HG02884 (cell line): Measurements from ENCODE around the gene PLOD1.
A peak's percentile ranks its signal among the peaks of the same experiment; 100 is the strongest.
"Not testable (repeated sequence)": the region's sequence is repeated elsewhere in the genome, so short reads cannot be mapped to it uniquely, and the experiment has no call there.

Experiments
- ATAC-seq: cut with Tn5 transposase; IDR thresholded peaks from one replicate; pipeline ENCODE4 v1.9.1; 2021; ENCODE audit warnings: mild to moderate bottlenecking, moderate library complexity; ENCODE audit not compliant: unreplicated experiment

PLOD1 gene

DNA sequence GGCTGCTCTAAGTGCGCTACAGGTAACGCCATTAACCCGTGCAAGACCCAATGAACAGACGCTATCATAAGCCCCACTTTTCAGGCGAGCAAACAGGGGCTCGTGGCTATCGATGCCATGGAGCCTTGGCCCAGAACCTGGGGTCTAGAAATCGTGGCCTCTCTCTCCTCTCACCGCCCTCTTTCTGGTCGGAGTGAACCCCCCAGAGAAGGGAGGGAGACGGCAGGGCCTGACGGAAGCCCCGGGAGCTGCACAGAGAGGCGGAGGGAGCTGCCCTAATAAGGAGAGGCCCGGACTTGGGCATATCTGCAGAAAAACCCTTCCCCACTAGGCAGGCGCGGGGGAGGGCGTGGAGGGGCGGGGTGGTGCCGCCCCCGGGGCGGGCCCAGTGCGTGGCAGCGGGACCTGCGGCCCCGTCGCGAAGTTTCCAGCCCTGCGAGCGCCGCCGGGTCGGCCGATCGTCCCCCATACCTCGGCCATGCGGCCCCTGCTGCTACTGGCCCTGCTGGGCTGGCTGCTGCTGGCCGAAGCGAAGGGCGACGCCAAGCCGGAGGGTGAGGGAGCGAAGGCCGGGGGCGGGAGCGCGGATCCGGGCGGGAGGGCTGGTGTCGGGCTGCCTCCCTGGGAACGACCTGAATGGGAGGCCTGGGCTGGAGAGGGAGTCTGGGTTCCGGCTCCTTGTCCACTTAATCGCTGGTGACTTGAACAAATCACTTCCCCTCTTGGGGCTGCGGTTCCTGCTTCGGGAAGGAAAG is at the start of gene PLOD1:
TSS of gene PLOD1 (plus strand) at position 416 of the 755 bp plus-strand sequence. CDS start at position 479, 63 bp downstream.
- peak; percentile 92 for ATAC-seq

DNA sequence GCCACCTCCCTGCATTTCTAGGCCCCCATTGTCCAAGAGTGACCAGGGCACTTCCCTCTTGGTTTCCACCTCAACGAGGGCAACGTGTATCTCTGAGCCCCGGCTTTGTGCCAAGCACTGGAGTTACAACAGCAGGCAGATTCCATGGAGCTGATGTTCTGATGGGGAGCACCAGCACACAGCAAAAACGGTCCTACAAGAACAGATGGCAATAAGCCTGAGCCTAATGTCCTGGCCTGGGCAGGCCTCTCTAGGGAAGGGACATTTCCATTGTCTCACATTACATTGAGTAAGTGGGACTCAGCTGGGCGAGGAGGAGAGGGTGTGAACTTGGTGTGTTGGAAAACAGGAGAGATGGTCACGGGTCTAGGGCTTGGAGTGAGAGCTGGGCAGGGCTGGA is 48.6 kb upstream of the PLOD1 start:
- no peak for ATAC-seq

DNA sequence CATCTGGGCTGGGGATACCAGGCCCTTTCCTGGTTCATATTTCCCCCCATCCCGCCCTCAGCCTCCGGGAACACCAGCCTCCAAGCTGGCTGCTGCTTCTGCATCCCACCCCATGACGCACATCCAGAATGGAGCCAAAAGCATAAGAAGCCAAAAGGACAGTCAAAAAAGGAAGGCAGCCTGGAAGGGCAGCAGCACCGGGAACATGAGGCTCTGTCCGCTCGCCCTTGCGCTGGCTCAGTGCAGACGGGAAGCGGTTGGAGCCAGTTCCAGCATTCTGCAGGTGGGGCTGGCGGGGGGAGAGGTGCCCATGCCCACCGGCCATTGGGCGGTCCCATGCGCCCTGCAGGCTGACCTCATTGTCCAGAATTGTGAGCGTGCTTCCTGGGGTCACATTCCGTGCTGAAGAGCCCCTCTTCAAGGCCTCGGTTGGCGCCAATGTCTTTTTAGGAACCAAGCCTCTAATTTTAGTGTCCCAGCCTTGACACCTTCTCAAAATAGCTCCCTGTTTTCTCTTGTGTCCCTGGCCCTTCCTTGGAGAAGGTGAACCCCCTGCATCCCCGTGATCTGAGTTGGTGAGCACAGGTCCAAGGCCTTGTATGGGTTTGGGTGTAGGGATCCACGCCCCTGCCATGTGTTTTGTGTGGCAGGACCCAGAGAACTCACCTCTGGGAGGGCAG is 47.4 kb upstream of the PLOD1 start:
- ATAC-seq, result no peak

DNA sequence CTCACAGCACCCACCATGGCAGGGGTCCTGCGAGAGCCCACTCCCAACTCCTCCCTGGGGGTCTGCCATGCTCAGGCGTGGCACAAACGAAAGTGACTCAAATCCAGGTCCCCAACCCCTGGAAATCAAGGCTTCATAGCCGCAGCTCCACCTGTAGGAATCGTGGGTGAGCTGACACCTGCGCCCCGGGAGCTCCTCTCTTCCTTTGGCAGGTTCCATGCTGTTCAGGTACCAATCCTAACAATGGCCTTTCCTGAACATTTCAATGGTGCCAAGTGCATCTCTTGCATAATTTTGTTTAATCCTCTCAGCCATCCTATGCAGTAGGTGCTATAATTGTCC is 46.9 kb upstream of the PLOD1 start:
- no peak for ATAC-seq

DNA sequence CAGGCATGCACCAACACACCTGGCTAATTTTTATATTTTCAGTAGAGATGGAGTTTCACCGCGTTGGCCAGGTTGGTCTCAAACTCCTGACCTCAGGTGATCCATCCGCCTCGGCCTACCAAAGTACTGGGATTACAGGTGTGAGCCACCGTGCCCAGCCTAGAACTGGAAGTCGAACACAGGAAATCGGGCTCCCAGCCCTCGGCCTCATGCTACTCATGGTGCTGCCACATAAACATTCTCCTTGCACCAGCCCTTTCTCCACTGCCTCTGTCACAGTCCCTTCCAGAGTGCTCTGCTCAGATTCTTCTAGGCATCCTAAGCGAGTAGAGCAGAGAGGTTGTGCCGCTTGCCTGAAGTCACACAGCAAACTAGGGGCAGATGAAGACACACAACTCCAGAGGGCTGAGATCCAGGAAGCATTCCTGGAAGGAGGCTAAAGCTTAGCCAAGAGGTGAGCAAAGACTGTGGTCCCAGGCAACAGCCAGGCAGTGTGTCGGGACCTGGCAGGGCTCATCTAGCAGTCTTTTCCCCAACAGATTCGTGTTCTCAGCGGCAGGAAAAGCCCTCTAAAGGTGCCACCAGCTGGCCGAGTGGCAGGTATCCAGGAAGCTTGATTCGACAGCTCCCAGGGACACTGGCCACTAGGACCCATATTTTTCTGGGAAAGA is 46.2 kb upstream of the PLOD1 start:
- ATAC-seq, result no peak

DNA sequence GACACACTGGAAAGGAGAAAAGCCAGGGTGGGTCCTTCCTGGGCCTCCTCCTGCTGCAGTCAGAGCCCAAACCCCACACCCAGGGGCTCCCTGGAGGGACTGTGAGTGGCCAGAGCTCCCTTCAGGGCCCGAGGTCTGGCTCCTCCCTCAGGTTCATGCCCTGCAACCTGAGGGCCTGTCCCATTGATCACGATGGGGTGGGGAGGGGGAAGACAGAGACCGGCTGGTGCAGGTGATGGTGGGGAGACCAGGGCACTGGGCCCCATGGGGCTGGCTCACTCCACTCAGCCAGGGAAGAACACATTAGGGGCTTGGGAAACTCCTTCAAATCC is 45.7 kb upstream of the PLOD1 start:
- ATAC-seq, result no peak

DNA sequence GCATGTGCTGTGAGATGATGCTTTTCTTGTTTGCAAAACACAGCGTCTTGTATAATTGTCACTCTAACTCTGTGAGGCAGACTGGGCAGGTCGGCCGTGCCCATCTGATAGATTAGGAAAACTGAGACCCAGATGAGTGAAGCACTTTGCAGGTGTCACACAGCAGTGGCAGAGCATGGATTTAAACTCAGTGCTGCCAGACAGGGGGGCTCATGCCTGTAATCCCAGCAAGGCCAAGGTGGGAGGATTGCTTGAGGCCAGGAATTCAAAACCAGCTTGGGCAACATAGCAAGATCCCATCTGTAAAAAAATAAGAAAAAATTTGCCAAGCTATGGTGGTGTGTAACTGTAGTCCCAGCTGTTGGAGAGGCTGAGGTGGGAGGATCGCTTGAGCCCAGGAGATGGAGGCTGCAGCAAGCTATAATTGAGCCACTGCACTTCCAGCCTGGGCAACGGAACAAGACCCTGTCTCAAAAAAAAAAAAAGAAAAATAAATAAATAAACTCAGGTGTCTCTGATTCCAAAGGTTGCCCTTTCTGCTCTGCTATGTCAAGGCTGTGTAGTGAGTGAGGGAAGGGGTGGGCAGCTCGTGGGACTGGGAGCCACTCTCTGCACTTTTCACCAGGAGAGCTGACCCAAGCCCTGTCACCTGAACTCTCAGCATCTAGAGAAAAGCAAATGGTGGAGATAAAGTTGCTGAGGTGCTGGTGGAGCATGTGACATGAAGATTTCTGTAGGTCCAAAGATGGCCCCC is 42.9 kb upstream of the PLOD1 start:
- ATAC-seq, result no peak

DNA sequence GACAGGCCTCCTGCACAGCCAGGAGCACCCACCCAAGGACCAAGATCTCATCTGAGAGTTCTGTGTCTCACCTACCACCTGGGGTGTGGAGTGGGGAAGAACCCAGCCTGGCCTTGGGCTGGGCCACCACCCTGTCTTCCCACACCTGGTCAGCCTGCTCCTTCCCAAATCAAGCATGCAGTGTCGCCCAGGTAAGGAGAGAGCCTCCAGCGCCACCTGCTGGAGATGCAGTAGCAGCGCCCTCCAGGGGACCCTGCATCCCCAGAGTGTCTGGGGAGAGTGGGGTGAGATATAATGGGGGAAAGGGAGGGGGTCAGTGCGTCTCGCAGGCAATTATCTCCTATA is 40.6 kb upstream of the PLOD1 start:
- ATAC-seq, result no peak

DNA sequence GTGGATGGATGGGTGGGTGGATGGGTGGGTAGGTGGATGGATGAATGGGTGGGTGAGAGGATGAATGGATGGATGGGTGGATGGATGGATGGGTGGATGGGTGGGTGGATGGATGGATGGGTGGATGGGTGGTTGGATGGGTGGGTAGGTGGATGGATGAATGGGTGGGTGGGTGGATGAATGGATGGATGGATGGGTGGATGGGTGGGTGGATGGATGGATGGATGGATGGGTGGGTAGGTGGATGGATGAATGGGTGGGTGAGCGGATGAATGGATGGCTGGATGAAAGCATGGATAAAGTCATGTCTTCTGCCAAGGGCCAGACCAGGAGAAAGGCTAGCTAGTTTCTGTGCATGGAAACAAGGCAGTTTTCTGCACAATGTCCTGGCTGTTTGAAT is 40.0 kb upstream of the PLOD1 start:
- not testable (repeated sequence) for ATAC-seq

DNA sequence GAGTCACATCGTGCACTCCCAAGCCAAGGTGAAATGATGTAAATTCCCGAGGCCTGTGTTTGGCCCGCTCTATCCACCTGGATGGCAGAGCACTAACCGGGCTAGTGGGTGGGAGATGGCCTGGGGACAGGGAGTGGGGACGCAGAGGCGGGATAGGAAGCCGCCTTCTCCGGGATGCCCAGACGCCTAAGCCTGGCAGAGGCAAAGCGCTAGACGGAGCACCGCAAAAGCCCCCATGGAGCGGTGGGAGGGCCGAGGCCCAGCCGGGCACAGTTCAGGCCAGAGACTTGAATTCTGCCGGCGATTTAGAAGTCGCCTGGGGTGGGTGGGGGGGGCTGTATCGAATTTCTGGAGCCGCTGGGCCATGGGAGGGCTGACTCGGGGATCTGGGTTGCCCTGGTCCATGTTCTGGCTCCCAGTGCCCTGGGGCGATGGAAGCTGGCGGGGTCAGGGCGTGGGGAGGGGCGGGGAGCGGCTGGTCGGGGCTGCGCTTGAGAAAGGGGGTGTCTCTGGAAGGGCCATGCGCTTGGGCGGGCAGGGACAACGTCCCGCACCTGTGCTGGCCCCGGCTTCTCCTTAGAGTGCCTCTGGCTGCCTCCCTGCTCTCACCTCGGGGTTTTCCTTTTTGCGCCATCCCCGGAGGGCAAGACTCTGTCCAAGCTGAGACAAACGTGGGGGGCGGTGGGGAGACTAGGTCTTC is 36.3 kb upstream of the PLOD1 start:
- ATAC-seq, result no peak

DNA sequence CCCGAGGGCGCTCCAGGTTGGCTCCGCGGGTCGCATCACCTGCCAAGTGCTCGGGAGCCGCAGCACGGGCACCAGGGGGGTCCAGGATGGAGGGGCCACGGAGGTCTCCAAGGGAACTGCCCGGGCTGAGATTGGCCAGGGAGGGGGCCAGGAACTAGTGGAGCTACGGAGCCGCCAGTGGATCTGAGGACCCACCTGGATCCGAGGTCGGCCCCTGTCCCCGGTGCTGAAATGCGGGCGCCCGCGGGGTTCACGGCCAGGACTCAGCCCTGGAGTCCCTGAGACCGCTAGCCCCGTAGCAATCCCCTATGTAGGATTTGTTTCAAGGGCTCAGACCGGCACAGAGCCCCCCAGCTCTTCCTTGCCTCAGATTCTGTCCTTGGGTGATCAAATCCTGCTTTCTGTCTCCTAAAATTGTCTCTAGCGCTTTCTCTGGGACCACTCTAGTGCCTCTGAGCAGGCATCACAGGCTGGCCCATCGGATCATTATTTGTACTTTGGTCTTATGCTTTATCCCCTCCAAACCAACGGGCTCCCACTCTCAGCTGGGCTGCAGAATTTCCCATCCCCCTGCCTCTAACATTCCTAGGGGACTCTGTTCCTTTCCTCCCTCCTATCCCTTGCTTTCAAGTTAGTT is 35.6 kb upstream of the PLOD1 start:
- ATAC-seq, result no peak

DNA sequence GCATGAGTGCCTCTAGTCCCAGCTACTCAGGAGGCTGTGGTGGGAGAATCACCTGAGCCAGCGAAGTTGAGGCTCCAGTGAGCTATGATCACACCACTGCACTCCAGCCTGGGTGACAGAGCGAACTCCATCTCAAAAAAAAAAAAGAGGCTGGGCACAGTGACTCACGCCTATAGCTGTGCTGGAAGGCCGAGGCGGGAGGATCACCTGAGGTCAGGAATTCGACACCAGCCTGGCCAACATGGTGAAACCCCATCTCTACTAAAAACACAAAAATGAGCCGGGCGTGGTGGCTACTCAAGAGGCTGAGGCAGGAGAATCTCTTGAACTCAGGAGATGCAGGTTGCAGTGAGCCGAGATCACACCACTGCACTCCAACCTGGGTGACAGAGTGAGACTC is 33.1 kb upstream of the PLOD1 start:
- ATAC-seq, result not testable (repeated sequence)

DNA sequence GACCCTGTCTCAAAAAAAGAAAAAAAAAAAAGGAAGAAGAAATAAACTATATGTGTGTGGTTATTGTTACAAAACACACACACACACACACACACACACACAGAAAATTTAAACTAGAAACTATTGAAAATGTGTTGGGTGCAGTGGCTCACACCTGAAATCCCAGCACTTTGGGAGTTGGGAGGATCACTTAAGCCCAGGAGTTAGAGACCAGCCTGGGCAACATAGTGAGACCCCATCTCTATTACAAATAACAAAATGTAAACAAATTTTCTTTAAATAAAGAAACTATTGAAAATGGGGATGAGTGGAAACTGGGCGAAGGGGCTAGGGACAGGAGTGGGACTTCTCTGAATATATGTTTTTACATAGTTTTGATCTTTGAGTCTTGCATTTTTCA is 31.3 kb upstream of the PLOD1 start:
- ATAC-seq, result no peak

DNA sequence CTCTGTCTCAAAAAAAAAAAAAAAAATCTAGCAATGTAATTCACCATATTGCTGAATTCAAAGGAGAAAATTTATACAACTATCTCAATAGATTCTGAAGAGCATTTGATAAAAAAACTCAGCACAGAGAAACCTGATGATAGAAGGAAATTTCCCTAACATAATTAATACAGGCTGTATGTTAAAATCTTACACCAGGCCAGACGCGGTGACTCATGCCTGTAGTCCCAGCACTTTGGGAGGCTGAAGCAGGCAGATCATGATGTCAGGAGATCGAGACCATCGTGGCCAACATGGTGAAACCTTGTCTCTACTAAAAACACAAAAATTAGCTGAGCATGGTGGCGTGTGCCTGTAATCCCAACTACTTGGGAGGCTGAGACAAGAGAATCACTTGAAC is 30.4 kb upstream of the PLOD1 start:
- not testable (repeated sequence) for ATAC-seq

DNA sequence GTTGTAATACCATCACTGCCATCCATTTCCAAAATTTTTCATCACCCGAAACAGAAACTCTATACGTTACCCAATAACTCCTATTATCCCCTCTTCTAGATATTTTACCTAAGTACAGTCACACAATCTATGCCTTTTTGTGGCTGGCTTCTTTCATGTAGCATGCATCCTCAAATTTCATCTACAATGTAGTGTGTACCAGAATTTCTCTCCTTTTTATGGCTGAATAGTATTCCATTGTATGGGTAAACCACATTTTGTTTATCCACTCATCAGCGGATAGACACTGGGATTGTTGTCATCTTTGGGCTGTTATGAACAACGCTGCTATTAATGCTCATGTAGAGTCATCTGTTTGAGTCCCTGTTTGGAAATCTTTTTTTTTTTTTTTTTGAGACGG is 29.5 kb upstream of the PLOD1 start:
- no peak for ATAC-seq

DNA sequence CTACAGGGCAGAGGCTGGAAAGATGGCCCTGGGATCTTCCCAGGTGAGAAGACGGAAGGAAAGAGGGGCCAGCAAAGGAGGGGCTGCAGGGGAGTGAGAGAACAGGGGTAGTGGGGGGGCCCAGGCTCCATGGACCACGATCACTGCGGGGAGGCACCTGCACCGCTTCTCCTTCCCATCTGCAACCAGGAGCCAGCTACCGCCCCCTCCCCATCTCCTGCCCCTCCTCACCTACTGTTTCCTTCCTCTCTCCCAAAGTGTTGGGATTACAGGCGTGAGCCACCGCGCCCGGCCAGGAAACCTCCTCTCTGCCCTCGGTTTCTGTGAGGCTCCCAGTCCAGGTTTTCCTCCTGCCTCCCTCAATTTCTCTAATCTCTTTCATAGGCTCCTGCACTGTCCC is 27.6 kb upstream of the PLOD1 start:
- ATAC-seq, result no peak

DNA sequence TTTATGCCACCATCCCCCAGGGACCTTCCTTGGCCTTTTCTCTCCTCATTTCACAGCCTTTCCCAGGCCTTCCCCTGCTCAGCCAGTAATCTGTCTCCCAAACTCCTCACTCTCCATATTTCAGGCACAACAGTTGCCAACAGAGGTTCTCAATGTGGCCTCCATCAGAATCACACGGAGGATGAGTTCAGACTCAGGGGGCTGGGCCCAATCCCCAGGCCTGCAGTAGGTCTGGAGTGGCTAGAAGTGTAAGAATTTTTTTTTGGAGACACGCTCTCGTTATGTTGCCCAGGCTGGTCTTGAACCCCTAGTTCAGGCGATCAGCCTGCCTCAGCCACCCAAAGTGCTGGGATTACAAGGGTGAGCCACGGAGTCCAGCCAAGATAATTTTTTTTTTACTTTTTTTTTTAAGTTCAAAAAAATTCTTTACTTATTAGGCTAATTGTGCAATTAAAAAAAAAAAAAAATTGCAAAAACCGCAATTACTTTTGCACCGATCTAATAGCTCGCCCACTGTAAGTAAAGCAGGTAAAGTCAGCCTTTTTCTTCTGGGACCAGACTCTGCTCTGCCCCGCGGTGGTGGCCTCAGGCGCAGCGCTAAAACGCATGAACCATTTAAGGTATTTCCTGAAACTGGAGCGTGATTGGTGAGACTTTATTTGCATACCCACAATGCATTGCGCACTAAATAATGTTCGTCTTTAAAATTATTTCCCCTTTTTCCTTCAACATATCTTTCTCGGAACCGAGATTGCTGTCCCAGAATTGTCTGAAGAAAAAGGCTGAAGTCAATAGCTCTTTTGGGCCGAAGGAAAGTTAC is 27.0 kb upstream of the PLOD1 start:
- no peak for ATAC-seq

DNA sequence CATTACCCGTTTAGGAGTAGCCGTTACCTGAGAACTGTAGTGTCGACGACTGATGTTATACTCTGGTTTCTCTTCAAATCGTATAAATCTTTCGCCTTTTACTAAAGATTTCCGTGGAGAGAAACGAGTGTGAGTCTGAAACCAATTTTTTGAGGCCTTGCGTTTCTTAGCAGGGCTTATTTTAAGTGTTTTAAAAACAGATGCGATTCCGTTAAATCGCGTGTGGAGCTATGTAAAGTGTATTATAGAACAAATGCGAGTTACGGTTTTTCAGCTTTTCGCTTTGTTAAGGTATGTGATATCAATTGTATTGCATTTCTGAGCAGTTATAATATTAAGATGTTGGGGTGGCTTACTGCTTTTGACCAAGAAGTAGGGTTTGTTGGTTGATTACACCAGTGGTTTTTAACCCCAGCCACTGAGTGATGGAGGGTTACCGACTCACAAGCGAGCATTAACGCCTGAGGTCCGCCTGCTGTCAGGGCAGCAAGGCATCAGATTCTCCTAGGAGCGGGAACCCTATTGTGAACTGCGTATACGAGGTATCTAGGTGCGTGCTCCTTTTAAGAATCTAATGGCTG is 26.3 kb upstream of the PLOD1 start:
- ATAC-seq, result peak; percentile 45

DNA sequence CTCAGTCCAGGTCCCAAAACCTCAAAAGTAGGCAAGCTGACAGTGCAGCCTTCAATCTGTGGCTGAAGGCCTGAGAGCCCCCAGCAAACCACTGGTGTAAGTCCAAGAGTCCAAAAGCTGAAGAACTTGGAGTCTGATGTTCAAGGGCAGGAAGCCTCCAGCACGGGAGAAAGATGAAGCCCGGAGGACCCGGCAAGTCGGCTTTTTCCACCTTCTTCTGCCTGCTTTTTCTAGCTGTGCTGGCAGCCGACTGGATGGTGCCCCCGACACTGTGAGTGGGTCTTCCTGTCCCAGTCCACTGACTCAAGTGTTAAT is 23.6 kb upstream of the PLOD1 start:
- not testable (repeated sequence) for ATAC-seq

DNA sequence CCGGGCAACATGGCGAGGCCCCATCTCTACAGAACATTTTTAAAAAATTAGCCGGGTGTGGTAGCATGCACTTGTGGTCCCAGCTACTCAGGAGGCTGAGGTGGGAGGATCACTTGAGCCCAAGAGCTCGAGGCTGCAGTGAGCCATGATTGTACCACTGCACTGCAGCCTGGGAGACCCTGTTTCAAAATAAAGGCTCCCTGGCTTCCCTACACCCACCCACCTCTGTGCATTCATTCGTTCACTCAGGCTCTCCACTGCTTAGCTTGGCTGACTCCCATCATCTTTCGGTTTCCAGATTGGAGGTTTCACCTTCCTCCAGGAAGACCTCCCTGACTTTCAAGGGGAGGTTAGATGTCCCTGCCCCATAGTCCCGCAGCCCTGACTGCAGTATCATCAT is 22.5 kb upstream of the PLOD1 start:
- ATAC-seq, result no peak
